Parathyroid adenoma (tissue), 2 donors: ENCODE data around the gene FANK1.

Experiments used
- H2AFZ ChIP-seq: fragments of 300-600 bp; sonication (generic); one replicate; pipeline ENCODE4 v1.7.0; 2017; ENCODE audit warnings: antibody characterized with exemption, mild to moderate bottlenecking
- H3K27ac ChIP-seq: fragments of 300-600 bp; sonication (generic); one replicate; pipeline ENCODE4 v1.7.0; 2017
- H3K27me3 ChIP-seq: fragments of 300-600 bp; sonication (generic); one replicate; pipeline ENCODE4 v1.7.0; 2017; ENCODE audit warnings: low read length; ENCODE audit not compliant: control insufficient read depth, insufficient read depth
- H3K36me3 ChIP-seq: fragments of 300-600 bp; sonication (generic); one replicate; pipeline ENCODE4 v1.7.0; 2017; ENCODE audit warnings: low read length; ENCODE audit not compliant: control insufficient read depth, insufficient read depth
- H3K4me1 ChIP-seq: fragments of 300-600 bp; sonication (generic); one replicate; pipeline ENCODE4 v1.7.0; 2017; ENCODE audit warnings: control low read depth
- H3K4me2 ChIP-seq: fragments of 300-600 bp; sonication (generic); one replicate; pipeline ENCODE4 v1.7.0; 2017; ENCODE audit warnings: low read length
- H3K4me3 ChIP-seq: fragments of 300-600 bp; sonication (generic); one replicate; pipeline ENCODE4 v1.7.0; 2017; ENCODE audit warnings: low read depth, low read length
- H3K79me2 ChIP-seq: fragments of 300-600 bp; sonication (generic); one replicate; pipeline ENCODE4 v1.7.0; 2017; ENCODE audit warnings: control low read depth
- H3K9ac ChIP-seq: fragments of 300-600 bp; sonication (generic); one replicate; pipeline ENCODE4 v1.7.0; 2017; ENCODE audit warnings: mild to moderate bottlenecking
- H3K9me3 ChIP-seq: fragments of 300-600 bp; sonication (generic); one replicate; pipeline ENCODE4 v1.7.0; 2017; ENCODE audit warnings: low read length; ENCODE audit not compliant: control insufficient read depth
- CTCF ChIP-seq: fragments of 300-600 bp; sonication (generic); IDR thresholded peaks from one replicate; pipeline ENCODE4 v1.7.0; 2017; ENCODE audit warnings: antibody characterized with exemption, mild to moderate bottlenecking
- donor health status: primary hyperparathyroidism.

The FANK1 gene

GRCh38 chr10:126006264-126006663, 109.9 kb downstream of the FANK1 start:
- Histone ChIP-seq H3K9me3 (no peaks in the 10 kb centered on the region), H3K27me3 (no peaks in the 10 kb centered on the region), H2AFZ (no peak overlapping the region), H3K79me2 (no peaks in the 10 kb centered on the region), H3K4me2 (no peak overlapping the region), H3K27ac (no peak overlapping the region), H3K4me1 (no peaks in the 10 kb centered on the region), H3K4me3 (no peak overlapping the region), H3K9ac (no peak overlapping the region), H3K36me3 (no peaks in the 10 kb centered on the region)
- no peak for TF ChIP-seq CTCF

GRCh38 chr10:126006906-126007305, 110.5 kb downstream of the FANK1 start:
- Histone ChIP-seq H3K9me3 (no peaks in the 10 kb centered on the region), H3K4me2 (no peak overlapping the region), H2AFZ (no peak overlapping the region), H3K27me3 (no peaks in the 10 kb centered on the region), H3K9ac (no peak overlapping the region), H3K27ac (no peak overlapping the region), H3K79me2 (no peaks in the 10 kb centered on the region), H3K4me3 (no peak overlapping the region), H3K4me1 (no peaks in the 10 kb centered on the region), H3K36me3 (no peaks in the 10 kb centered on the region)
- no peak for TF ChIP-seq CTCF

GRCh38 chr10:126009650-126010049, 113.3 kb downstream of the FANK1 start:
- Histone ChIP-seq H3K4me3 (no peak overlapping the region), H3K9me3 (no peaks in the 10 kb centered on the region), H3K9ac (no peak overlapping the region), H3K27me3 (no peaks in the 10 kb centered on the region), H3K36me3 (no peaks in the 10 kb centered on the region), H2AFZ (no peak overlapping the region), H3K4me1 (no peaks in the 10 kb centered on the region), H3K79me2 (no peaks in the 10 kb centered on the region), H3K4me2 (no peak overlapping the region), H3K27ac (no peak overlapping the region)
- no peak for TF ChIP-seq CTCF

GRCh38 chr10:126011995-126012394, 115.6 kb downstream of the FANK1 start:
- no peak for TF ChIP-seq CTCF
- Histone ChIP-seq H3K9me3 (no peaks in the 10 kb centered on the region), H3K36me3 (no peaks in the 10 kb centered on the region), H2AFZ (no peak overlapping the region), H3K27ac (no peak overlapping the region), H3K27me3 (no peaks in the 10 kb centered on the region), H3K4me1 (no peaks in the 10 kb centered on the region), H3K4me2 (no peak overlapping the region), H3K4me3 (no peak overlapping the region), H3K79me2 (no peaks in the 10 kb centered on the region), H3K9ac (no peak overlapping the region)

GRCh38 chr10:126012485-126012884, 116.1 kb downstream of the FANK1 start:
- Histone ChIP-seq H2AFZ (no peak overlapping the region), H3K9ac (no peak overlapping the region), H3K36me3 (no peaks in the 10 kb centered on the region), H3K79me2 (no peaks in the 10 kb centered on the region), H3K27ac (no peak overlapping the region), H3K9me3 (no peaks in the 10 kb centered on the region), H3K4me1 (no peaks in the 10 kb centered on the region), H3K4me3 (no peak overlapping the region), H3K4me2 (no peak overlapping the region), H3K27me3 (no peaks in the 10 kb centered on the region)
- TF ChIP-seq CTCF = no peak
